A549 treated with GW870086 at 1 μM for 4 hours (cell line): ENCODE measurements around the gene MAPK6. TPM values are rescaled to one million over a fixed set of nuclear protein-coding genes. Genes with fewer than 3 reads are reported as not detected.

Source experiments
- total RNA-seq: library from RNA; stranded (reverse); fragments of 200-300 nt; extraction: Qiagen RNA extraction; gene quantifications from 5 replicates; pipeline ENCODE4 v1.2.3, GENCODE V29; 2022; ENCODE audit warnings: low read depth

MAPK6 gene
- 40.9 to 59.8 TPM (median 53.7 TPM) in 5 replicates for total RNA-seq

DNA sequence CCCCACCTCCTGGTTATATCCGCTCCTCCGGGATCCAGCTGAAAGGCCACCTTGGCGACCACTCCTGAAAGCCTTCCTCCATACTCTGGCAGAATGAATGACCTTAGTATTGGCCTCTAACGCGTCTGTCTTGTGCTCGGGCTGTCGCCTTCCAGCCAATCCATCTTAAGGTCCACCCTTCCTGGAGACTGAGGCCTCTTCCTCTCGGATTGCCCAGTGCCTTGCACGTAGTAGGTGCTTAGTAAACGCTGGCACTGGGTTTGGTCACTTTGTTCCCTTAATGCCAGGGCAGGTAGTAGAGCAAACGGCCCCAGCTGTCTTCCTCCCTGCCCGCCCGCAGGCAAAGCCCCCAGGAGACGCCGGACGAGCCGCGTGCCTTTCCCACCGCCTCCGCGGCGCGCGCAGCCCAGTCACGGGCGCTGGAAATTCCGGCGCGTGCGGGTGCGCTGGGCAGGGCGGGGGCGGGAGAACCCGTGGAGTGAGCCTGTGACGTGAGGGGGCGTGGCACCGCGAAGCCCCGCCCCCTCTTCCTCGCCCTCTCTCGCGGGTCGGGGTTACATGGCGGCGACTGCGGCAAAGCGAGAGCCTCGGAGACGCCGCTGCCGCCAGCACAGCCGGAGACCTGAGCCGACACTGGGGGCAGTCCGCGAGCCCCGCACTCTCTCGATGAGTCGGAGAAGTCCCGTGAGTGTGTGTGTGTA, at the start of gene MAPK6:
TSS of gene MAPK6 (plus strand) at position 527 of the 701 bp plus-strand sequence. CDS start 27,242 bp downstream, outside the sequence.

DNA sequence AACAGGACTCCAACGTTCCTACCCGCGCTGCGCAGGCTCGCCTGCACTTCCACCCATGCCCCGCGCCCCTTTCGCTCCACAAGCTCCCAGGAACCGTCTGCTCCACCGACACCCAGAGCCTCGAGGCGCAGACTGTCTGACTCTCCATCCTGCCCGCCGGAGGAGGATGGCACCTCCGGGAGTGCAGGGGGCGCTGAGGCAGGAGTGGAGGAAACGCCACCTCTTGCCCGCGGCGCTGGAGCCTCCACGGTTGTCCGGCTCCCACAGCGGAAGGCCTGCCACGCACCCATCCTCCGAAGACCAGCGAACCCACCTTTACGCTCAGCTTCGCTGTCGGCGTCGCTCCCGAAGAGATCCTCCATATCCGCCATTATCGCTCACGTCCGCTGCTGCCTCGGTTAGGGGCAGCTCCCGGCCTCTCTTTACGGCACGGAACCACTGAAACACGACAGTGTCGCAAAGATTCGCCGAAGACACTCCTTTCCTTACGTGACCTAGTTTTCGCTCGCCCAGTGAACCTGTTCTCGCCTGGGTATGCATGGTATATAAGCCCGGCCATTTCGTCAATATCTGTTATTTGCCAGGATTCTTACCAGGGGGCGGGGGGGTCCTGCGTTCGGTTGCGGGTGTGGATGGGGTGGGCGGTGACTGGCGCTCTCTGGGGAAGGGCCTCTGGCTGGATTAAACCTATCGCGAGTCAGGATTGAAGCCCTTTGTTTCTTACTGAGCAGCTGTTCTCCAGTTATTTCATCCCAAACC, 47.5 kb upstream of the MAPK6 start, which contains the start of gene LEO1:
TSS of gene LEO1 (minus strand) at position 404 of the 759 bp plus-strand sequence. CDS start at position 371, 33 bp downstream.

Other genes with a start within 250 kb of the MAPK6 start
- 49.0 to 76.3 TPM (median 66.4 TPM) in 5 replicates for gene TMOD3, start 189.6 kb upstream of the MAPK6 start, total RNA-seq
- 46.3 to 66.7 TPM (median 49.4 TPM) in 5 replicates for gene LEO1, start 47.4 kb upstream of the MAPK6 start, total RNA-seq
- 0.12 to 0.17 TPM (median 0.17 TPM) in 3 of 5 replicates, not detected in the others for gene BCL2L10, start 93.6 kb downstream of the MAPK6 start, total RNA-seq
- gene GNB5, start 172.2 kb downstream of the MAPK6 start, total RNA-seq = 45.7 to 55.8 TPM (median 50.8 TPM) in 5 replicates